Right ventricle myocardium superior (tissue), 1 donor: ENCODE data around the gene MESP1. TPM values are rescaled to one million over a fixed set of nuclear protein-coding genes. Genes with fewer than 3 reads are reported as not detected.
"Not testable (repeated sequence)": the region's sequence is repeated elsewhere in the genome, so short reads cannot be mapped to it uniquely, and the experiment has no call there.

Experiments used
- ATAC-seq: fragments of 200-7000 bp; cut with Tn5 transposase; one replicate; pipeline ENCODE4 v1.9.1; 2020; ENCODE audit warnings: mild to moderate bottlenecking; ENCODE audit not compliant: poor library complexity
- DNase-seq: peaks from one replicate; pipeline ENCODE4 v3.0.0-alpha.2; 2020
- intact Hi-C: fragments of 100-400 bp; cut with DNase I; formaldehyde crosslinking; loops from one replicate; pipeline ENCODE4 v1.11.2; 2022
- total RNA-seq: library from RNA; stranded (reverse); fragmentation: NEBNext Ultra II Directional; extraction: Animal tissue kit (Norgen Biotek cat#: 25700); gene quantifications from one replicate; pipeline ENCODE4 v1.2.1, GENCODE V29; 2021
- donor health status: DM: no; HTN: yes; CAD: no; lungs with severe emphysema.

MESP1 gene
- total RNA-seq, 1 donor from 2014 or later, result 11.6 TPM

DNA sequence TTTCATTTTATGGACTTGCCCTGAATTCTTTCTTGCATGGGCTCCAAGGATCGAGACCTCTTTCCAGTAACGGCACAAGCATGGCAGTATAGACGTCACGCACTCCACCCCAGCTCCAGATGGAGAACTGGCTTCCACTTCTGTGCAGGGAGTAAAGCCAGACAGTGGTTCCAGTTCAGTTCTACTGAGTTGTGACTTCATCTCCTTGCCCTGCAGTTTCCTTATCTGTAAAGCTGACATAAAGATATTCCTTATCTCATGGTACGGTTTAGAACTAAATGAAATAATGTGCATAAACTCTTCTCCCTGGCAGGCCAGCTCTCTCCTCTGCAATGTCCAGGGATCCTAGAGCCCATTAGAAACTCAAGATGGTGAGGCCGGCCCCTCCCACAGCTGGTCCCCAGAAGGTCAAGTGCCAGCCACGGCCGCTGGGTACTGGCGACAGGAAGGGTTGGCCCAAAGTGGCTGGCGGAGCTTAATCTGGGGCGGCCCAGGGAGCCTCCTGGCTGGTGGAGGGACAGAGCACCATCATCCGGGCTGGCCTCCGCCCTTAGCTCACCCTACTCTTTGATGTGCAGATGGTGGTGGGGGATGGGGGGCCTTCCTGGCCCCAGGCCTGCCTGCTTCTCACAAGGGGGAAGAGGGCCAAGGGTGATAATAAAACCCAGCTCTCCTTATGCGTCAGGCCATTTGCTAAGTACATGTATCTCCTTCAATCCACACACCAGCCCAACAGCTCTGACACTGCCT, 32.2 kb upstream of the MESP1 start:
- intact Hi-C loops, result no loop called here
- DNase-seq, result no peak
- peak; percentile 59 for ATAC-seq

DNA sequence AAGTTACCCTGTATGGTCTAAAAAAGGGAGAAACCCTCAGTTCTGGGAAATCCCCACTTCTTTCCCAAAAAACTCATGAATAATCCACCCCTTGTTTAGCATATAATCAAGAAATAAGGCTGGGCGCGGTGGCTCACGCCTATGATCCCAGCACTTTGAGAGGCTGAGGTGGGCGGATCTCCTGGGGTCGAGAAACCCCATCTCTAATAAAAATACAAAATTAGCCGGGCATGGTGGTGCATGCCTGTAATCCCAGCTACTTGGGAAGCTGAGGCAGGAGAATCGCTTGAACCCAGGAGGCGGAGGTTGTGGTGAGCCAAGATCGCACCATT, 31.5 kb upstream of the MESP1 start:
- ATAC-seq, intact Hi-C loops, DNase-seq: not testable (repeated sequence)

DNA sequence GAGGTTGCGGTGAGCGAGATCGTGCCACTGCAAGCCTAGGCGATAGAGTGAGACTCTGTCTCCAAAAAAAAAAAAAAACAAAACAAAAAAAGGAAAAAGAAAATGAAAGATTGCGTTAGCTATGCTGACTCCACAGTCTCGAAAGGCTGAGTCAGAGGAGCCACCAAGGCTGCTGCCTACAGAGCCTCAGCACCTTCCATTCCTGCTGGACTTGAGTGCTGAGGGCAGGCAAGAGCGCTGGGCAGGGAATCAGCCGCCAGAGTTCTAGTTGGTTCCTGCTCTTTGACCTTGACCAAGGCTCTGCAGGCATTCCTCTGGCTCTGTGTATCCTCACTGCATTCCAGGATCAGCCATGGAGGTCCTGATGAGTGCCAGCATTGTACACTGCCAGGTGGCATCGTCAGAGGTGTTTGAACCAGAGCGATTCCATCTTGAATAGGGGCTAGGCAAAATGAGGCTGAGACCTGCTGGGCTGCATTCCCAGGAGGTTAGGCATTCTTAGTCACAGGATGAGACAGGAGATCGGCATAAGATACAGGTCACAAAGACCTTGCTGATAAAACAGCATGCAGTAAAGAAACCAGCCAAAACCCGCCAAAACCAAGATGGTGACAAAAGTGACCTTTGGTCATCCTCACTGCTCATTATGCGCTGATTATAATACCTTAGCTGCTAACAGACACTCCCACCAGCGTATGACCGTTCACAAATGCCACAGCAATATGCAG, 31.0 kb upstream of the MESP1 start:
- DNase-seq (no peak), ATAC-seq (no peak)
- intact Hi-C loops, result no loop called here

DNA sequence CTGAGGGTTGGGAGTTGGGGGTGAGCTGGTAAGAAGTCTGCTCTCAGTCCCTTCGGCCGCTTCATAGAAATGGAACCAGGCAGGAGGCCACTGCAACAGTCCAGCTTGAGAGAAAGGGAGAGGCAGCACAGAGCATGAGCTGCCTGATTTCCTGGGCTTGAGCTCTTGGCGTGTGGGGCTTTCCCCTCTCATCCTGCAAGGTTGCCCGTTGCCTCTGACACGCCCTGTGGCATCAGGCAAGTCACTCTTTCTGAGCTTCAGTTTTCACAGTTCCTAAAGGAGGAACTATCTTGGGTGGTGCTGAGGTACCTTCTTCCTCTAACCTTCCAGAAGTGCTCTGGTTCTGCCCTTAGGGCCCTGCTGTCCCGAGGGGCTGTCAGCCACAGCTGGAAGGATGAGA, 30.0 kb upstream of the MESP1 start:
- no peak for DNase-seq
- intact Hi-C loops, result no loop called here
- ATAC-seq, result no peak

DNA sequence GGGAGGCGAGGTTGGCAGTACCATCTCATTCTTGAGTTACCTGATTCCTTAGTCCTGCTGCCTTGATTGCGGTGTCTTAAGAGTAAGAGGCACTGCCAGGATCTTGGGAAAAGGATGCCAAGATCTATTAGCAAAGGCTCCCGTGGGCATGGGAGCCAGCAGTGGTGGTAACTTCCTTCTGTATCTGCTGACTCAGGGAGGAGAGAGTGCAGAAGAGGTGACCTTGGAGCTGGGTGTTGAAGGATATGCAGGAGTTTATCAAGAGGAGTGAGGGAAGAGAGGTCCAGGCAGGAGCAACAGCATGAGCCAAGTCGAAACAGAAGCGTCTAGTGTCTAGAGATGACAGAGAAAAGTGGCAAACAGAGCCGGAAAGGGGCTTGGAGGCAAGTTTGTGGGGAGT, 29.6 kb upstream of the MESP1 start:
- DNase-seq (no peak), ATAC-seq (no peak)
- intact Hi-C loops, result no loop called here

GRCh38 chr15:89778861-89779260, 27.8 kb upstream of the MESP1 start:
- intact Hi-C loops, result no loop called here
- ATAC-seq (no peak), DNase-seq (no peak)

- DNase-seq (no peak), ATAC-seq (no peak)
- intact Hi-C loops, result no loop called here
These were observed 26.8 kb upstream of the MESP1 start for GRCh38 chr15:89777782-89778380.

GRCh38 chr15:89777073-89777751, 26.2 kb upstream of the MESP1 start:
- intact Hi-C loops, result no loop called here
- ATAC-seq, result peak; percentile 14

DNA sequence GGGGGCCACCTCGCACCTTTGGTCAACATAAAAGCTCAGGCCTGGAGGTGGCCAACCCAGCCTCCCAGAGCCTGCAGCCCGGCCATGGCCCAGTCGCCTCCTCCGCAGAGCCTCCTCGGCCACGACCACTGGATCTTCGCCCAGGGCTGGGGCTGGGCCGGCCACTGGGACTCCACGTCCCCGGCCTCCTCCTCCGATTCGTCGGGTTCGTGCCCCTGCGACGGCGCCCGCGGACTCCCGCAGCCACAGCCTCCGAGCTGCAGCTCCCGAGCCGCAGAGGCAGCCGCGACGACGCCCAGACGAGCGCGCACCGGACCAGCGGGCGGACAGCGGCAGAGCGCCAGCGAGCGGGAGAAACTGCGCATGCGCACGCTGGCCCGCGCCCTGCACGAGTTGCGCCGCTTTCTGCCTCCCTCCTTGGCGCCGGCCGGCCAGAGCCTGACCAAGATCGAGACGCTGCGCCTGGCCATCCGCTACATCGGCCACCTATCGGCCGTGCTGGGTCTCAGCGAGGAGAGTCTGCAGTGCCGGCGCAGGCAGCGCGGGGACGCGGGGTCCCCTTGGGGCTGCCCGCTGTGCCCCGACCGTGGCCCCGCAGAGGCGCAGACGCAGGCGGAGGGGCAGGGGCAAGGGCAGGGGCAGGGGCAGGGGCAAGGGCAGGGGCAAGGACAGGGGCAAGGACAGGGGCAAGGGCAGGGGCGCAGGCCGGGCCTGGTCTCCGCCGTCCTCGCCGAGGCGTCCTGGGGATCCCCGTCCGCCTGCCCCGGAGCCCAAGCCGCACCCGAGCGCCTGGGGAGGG, 25.4 kb upstream of the MESP1 start, which contains the start of gene MESP2:
MESP2 (plus strand) TSS at position 59 of the 799 bp plus-strand sequence; CDS start at position 85, 26 bp downstream.
- DNase-seq, result peak; percentile 93
- peak; percentile 96 for ATAC-seq
- intact Hi-C loops, result no loop called here

More at GRCh38 chr15:89777073-89777751, 26.2 kb upstream of the MESP1 start:
- no peak for DNase-seq

DNA sequence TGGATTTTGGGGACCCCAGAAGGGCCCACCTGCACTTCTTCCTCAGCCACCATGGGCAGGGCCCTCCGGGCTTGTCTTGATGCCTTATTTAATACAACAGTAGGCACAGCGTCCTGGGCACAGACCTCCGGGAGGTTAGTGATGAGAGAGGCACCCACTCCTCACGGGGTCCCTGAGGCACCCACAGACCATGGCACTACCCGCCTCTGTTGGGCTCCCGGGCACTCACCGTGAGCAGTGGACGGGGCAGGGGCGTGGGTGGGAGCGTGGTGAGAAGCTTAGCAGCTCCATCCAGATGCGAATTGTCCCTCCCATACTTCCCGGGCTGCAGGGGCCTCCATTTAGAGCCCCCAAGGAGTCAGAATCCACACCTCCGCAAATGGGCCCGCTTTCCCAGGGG, 24.8 kb upstream of the MESP1 start:
- DNase-seq, result no peak
- ATAC-seq, result no peak
- intact Hi-C loops, result no loop called here

DNA sequence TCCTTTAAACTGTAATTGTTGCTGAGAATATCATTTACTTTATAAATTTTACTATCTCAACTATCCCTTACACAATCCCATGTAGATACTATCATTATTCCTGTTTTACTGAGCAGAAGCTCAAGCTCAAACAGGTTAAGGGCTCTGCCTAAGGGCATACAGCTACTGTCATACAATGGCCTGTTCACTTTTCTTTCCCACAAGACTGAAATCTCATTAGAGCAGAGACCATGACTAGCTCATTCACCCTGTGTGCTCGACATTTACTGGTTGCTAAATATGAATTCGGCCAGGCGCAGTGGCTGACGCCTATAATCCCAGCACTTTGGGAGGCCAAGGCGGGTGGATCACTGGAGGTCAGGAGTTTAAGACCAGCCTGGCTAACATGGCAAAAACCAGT, 23.4 kb upstream of the MESP1 start:
- ATAC-seq, result no peak
- intact Hi-C loops, result no loop called here

GRCh38 chr15:89772932-89773583, 22.0 kb upstream of the MESP1 start:
- intact Hi-C loops, result no loop called here
- DNase-seq (no peak), ATAC-seq (no peak)

More for the DNA sequence above, 23.4 kb upstream of the MESP1 start:
- no peak for DNase-seq

DNA sequence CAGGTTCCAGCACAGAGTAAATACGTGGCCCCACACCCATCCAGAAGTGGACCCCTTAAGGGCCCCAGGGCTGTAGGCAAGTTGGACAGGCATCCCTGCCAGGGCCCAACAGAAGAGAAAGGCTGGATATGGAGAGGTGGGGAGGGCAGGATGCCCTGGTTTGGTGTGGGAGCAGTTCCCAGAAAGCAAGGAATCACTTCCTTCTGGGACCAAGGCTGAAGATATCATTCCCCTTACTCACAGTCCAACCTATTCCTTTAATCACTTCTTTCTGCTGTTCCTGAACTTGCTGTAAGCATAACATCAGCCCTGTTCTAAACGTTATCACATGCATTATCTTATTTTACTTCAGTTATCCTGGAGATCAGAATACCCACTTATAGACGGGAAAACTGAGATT, 19.0 kb upstream of the MESP1 start:
- intact Hi-C loops, result no loop called here
- ATAC-seq, result no peak
- DNase-seq, result peak; percentile 9

GRCh38 chr15:89769366-89769765, 18.3 kb upstream of the MESP1 start:
- intact Hi-C loops, result no loop called here
- DNase-seq, result no peak
- ATAC-seq, result no peak

- intact Hi-C loops, result no loop called here
These were observed 17.0 kb upstream of the MESP1 start for GRCh38 chr15:89768071-89768500.

DNA sequence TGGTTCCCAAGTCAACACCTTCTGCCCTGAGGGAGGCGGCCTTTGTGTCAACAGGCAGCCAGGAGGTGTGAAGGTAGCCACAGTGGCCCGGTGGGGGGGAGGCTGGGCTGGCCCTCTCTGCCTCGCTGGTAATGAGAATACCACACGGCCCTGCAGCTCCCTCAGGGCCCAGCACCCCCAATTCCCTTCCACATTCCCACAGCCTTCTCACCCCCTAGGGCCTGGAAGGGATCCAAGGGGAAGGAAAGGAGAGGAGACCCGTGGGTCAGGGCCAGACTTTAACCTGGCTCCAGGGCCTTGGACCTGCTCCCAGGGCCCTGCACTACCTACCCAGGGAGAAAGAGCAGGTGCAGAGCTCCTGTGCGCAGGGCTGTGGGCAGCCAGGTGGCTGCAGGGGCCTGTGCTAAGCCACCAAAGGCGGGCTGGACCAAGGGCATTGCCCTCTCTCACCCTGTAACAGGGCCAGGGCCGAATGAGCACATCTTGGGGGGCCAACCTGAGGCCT, 16.4 kb upstream of the MESP1 start:
- intact Hi-C loops, result no loop called here
- DNase-seq (peak; percentile 32), ATAC-seq (peak; percentile 8)

More at GRCh38 chr15:89768071-89768500, 17.0 kb upstream of the MESP1 start:
- ATAC-seq (peak; percentile 63), DNase-seq (peak; percentile 58)

- peak; percentile 70 for DNase-seq
- intact Hi-C loops, result no loop called here
- peak; percentile 86 for ATAC-seq
These were observed 15.6 kb upstream of the MESP1 start for GRCh38 chr15:89766357-89767311.
